SK-N-DZ (cell line): ENCODE data around the gene RUNDC3A. TPM values are rescaled to one million over a fixed set of nuclear protein-coding genes. Genes with fewer than 3 reads are reported as not detected.
A peak's percentile ranks its signal among the peaks of the same experiment; 100 is the strongest.

ENCODE experiments used
- DNase-seq: peaks from one replicate; pipeline ENCODE4 v3.0.0-alpha.2; 2015; ENCODE audit warnings: low spot score
- polyA plus RNA-seq, 2 experiments: library from polyadenylated mRNA; depleted of rRNA; stranded (reverse); fragments of >200 nt; gene quantifications; 2 replicates each; pipeline ENCODE4 v1.2.3, GENCODE V29; 2014

Gene RUNDC3A
- 69.8 TPM in 2 replicates for polyA plus RNA-seq (2014; cell fraction: cytosol; rRNA removed)
- 158 and 175 TPM in 2 replicates for polyA plus RNA-seq (2014; cell fraction: nucleus; rRNA removed)

- peak; percentile 96 for DNase-seq
Observed at GRCh38 chr17:44308320-44308818, at the start of gene RUNDC3A. Gene RUNDC3A (plus strand): TSS chr17:44308601. CDS start chr17:44308833, 232 bp downstream.

- DNase-seq = no peak
Observed at GRCh38 chr17:44258811-44259351, 49.5 kb upstream of the RUNDC3A start.

- DNase-seq = no peak
Observed at GRCh38 chr17:44260296-44260695, 48.1 kb upstream of the RUNDC3A start.

- DNase-seq = no peak
Observed at GRCh38 chr17:44262654-44263225, 45.7 kb upstream of the RUNDC3A start.

GRCh38 chr17:44263345-44263902, 45.0 kb upstream of the RUNDC3A start:
- DNase-seq = no peak

- no peak for DNase-seq
Observed at GRCh38 chr17:44266402-44267164, 41.8 kb upstream of the RUNDC3A start.

GRCh38 chr17:44267165-44267455, 41.3 kb upstream of the RUNDC3A start:
- DNase-seq = no peak

- no peak for DNase-seq
Observed at GRCh38 chr17:44267818-44268490, 40.4 kb upstream of the RUNDC3A start, which contains the start of gene SLC4A1. Gene SLC4A1 (minus strand): TSS chr17:44268135. CDS start chr17:44262866, 5,269 bp downstream.

GRCh38 chr17:44268709-44269534, 39.5 kb upstream of the RUNDC3A start:
- DNase-seq = no peak

- DNase-seq = no peak
Observed at GRCh38 chr17:44269535-44270240, 38.7 kb upstream of the RUNDC3A start.

GRCh38 chr17:44272321-44272951, 36.0 kb upstream of the RUNDC3A start:
- DNase-seq = no peak

GRCh38 chr17:44272954-44273353, 35.4 kb upstream of the RUNDC3A start:
- DNase-seq = no peak

- no peak for DNase-seq
Observed at GRCh38 chr17:44273607-44274006, 34.8 kb upstream of the RUNDC3A start.

- no peak for DNase-seq
Observed at GRCh38 chr17:44277976-44278375, 30.4 kb upstream of the RUNDC3A start.

- DNase-seq = no peak
Observed at GRCh38 chr17:44279346-44279665, 29.1 kb upstream of the RUNDC3A start.

- DNase-seq = no peak
Observed at GRCh38 chr17:44279666-44280391, 28.6 kb upstream of the RUNDC3A start.

GRCh38 chr17:44280392-44280937, 27.9 kb upstream of the RUNDC3A start:
- no peak for DNase-seq

- DNase-seq = no peak
Observed at GRCh38 chr17:44281570-44281969, 26.8 kb upstream of the RUNDC3A start.

- DNase-seq = no peak
Observed at GRCh38 chr17:44282264-44282663, 26.1 kb upstream of the RUNDC3A start.
